ENCODE data around the gene ANKRD13D. TPM values are rescaled to one million over a fixed set of nuclear protein-coding genes. Genes with fewer than 3 reads are reported as not detected.

Gene ANKRD13D
- total and polyA plus RNA-seq, 2 of the 8 experiments (the other 6 are each of a cell fraction or from before 2014, with no cell fraction given): 24.9 to 26.5 TPM

DNA sequence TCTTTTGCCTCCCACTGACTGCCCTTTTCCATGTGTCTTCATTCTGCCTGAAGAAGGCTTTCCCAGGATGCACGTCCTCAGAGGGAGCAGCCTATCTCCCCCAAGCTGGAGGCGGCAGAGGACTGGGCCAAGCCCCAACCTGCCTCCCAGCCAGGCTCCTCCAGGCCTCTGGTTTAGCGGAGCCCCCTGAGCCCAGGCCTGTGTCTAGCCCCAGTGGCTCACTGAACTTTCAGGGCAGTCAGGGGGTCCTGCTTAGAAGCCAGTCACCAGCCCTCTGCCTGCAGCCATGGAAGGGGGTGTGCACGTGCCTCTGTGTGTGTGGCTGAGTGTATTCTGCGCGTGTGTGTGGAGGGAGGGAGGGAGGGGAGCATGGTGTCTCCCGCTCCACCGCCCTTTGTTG, 33.2 kb upstream of the ANKRD13D start:
- no peak overlapping the region for H4K91ac ChIP-seq (replicated peaks; ENCODE audit: insufficient read length, low read length)
- CTCF ChIA-PET (ENCODE audit: partially characterized antibody): interaction anchor here (1.0 to 1.2 kb wide), 2 partner anchors 10 to 125 kb away, joined by 4 read pairs; no protein-coding TSS in a partner anchor
- H4K8ac ChIP-seq (ENCODE audit: extremely low read depth, insufficient read depth, low read length): no peak overlapping the region
- H3K14ac ChIP-seq (ENCODE audit: insufficient read length): no peak overlapping the region
- no peaks in the 10 kb centered on the region for H3K4me1 ChIP-seq (replicated peaks in 1 of 4; ENCODE audit: control insufficient read depth in 3 of 4, insufficient read depth in 4 of 4, low read length in 3 of 4)
- 92% methylated on average over 6 of the region's 8 CpGs; no CpG with 5 or more reads in 1 of the 2 experiments for WGBS, 2 experiments (ENCODE audit: extremely low coverage in 1 of 2, insufficient coverage in 1 of 2, insufficient read length in 1 of 2, insufficient replicate concordance in 2 of 2, low coverage in 1 of 2, low lambda C conversion rate in 2 of 2, missing lambda C conversion rate in 1 of 2)
- no peak overlapping the region for H2BK15ac ChIP-seq (ENCODE audit: low read length)
- H2BK20ac ChIP-seq (ENCODE audit: low read length): no peak overlapping the region
- H3K56ac ChIP-seq (replicated peaks; ENCODE audit: insufficient read length, low read depth, low read length): no peak overlapping the region
- no peak overlapping the region for H3K4me2 ChIP-seq (ENCODE audit: insufficient read depth in 1 of 2, low read depth in 2 of 2, low read length in 2 of 2)
- FAIRE-seq (no peak), DNase-seq (ENCODE audit: low read depth in 1 of 2, low spot score in 2 of 2) (no peak)
- no peak overlapping the region for H3K4ac ChIP-seq (replicated peaks; ENCODE audit: insufficient read length, low read depth, low read length)
- no peak overlapping the region for H3K27ac ChIP-seq (ENCODE audit: low read depth, low read length)
- H3K4me3 ChIP-seq (ENCODE audit: extremely low read depth in 1 of 4, insufficient read depth in 2 of 4, low read depth in 3 of 4, low read length in 4 of 4): no peak overlapping the region
- H3K23me2 ChIP-seq (ENCODE audit: low read depth, low read length): no peaks in the 10 kb centered on the region
- H3K9me3 ChIP-seq (ENCODE audit: insufficient read depth in 2 of 2, low read depth in 1 of 2, low read length in 1 of 2): no peaks in the 10 kb centered on the region
- H3K23ac ChIP-seq (ENCODE audit: insufficient read length): no peak overlapping the region
- H3K36me3 ChIP-seq (ENCODE audit: control insufficient read depth in 2 of 4, insufficient read depth in 4 of 4, low read length in 3 of 4): peaks cover 43 to 59% (median 56%) of the 10 kb centered on the region in 4 experiments
- H3K79me1 ChIP-seq (ENCODE audit: low read depth, low read length): peaks cover 2% of the 10 kb centered on the region; the same call in 1 of the 2 replicates
- H2BK120ac ChIP-seq (replicated peaks; ENCODE audit: low read depth, low read length): no peak overlapping the region
- H4K20me1 ChIP-seq (replicated peaks in 1 of 2; ENCODE audit: control insufficient read depth in 1 of 2, insufficient read depth in 2 of 2, low read length in 2 of 2): peaks cover 0 to 12% of the 10 kb centered on the region in 2 experiments
- H2BK5ac ChIP-seq (ENCODE audit: low read depth, low read length): no peak overlapping the region; the same call in 1 of the 2 replicates
- no peaks in the 10 kb centered on the region for H3K79me2 ChIP-seq (ENCODE audit: control insufficient read depth in 1 of 2, insufficient read depth in 2 of 2, low read length in 2 of 2)
- H4K5ac ChIP-seq (ENCODE audit: insufficient read length, low read depth, low read length): no peak overlapping the region
- no peak overlapping the region for H3K9ac ChIP-seq (replicated peaks in 1 of 4; ENCODE audit: extremely low read depth in 1 of 4, low read depth in 3 of 4, low read length in 3 of 4)
- no peak overlapping the region for H3K18ac ChIP-seq (ENCODE audit: extremely low read depth, low read length)
- TF ChIP-seq SAP30 (IDR thresholded peaks at IDR 0.05; ENCODE audit: insufficient read depth, insufficient replicate concordance, low read length) (no peak), POLR2AphosphoS5 (IDR thresholded peaks at IDR 0.05; ENCODE audit: low read depth, low read length) (peak; percentile 20; the same call in 1 of the 2 replicates)
- no peak overlapping the region for H2BK12ac ChIP-seq (ENCODE audit: low read depth, low read length)
- H3K27me3 ChIP-seq (replicated peaks in 1 of 4; ENCODE audit: control insufficient read depth in 3 of 4, extremely low read depth in 1 of 4, insufficient read depth in 3 of 4, low read length in 3 of 4): no peaks in the 10 kb centered on the region; a peak in 1 of 7 replicates
- H2AFZ ChIP-seq (ENCODE audit: low read length): no peak overlapping the region
- H2AK5ac ChIP-seq (ENCODE audit: low read depth, low read length): no peak overlapping the region
- POLR2A ChIA-PET (ENCODE audit: partially characterized antibody): interaction anchor here (0.5 to 1.4 kb wide), 3 partner anchors 16 to 145 kb away, joined by 3 read pairs; no protein-coding TSS in a partner anchor
